Liver (tissue), 9 donors: ENCODE data around the gene RGS10. TPM values are rescaled to one million over a fixed set of nuclear protein-coding genes. Genes with fewer than 3 reads are reported as not detected.

Experiments
- DNase-seq: peaks from one replicate; pipeline ENCODE4 v3.0.0-alpha.2; 2017; ENCODE audit warnings: low spot score
- H3K27ac ChIP-seq, 2 donors: one replicate each; pipeline ENCODE4 v1.7.0; 2013; ENCODE audit warnings: inconsistent platforms in 2 of 2, low read length in 2 of 2, control low read depth in 1 of 2, low read depth in 1 of 2, mild to moderate bottlenecking in 1 of 2
- H3K27me3 ChIP-seq, 4 donors: one replicate each; pipeline versions ENCODE4 v1.6.1 to v1.7.0; 2013; ENCODE audit warnings: low read length in 3 of 4, inconsistent platforms in 1 of 4, mild to moderate bottlenecking in 1 of 4, moderate library complexity in 1 of 4; ENCODE audit not compliant: control insufficient read depth in 4 of 4, insufficient read depth in 4 of 4
- H3K36me3 ChIP-seq, 4 donors: one replicate each; pipeline versions ENCODE4 v1.6.1 to v1.7.0; 2013; ENCODE audit warnings: low read length in 3 of 4, mild to moderate bottlenecking in 3 of 4, low read depth in 1 of 4, moderate library complexity in 1 of 4; ENCODE audit not compliant: control insufficient read depth in 4 of 4, insufficient read depth in 3 of 4
- H3K4me1 ChIP-seq, 4 donors: one replicate each; pipeline versions ENCODE4 v1.6.1 to v1.7.0; 2013; ENCODE audit warnings: low read length in 3 of 4, mild to moderate bottlenecking in 3 of 4, moderate library complexity in 1 of 4; ENCODE audit not compliant: control insufficient read depth in 4 of 4, insufficient read depth in 4 of 4
- H3K4me3 ChIP-seq, 3 donors: one replicate each; pipeline versions ENCODE4 v1.6.1 to v1.7.0; 2013; ENCODE audit warnings: low read length in 3 of 3, control low read depth in 1 of 3, low read depth in 1 of 3, mild to moderate bottlenecking in 1 of 3
- H3K9ac ChIP-seq, 2 donors: one replicate each; pipeline ENCODE4 v1.7.0; 2013; ENCODE audit warnings: low read length in 2 of 2, mild to moderate bottlenecking in 2 of 2, moderate library complexity in 2 of 2, control low read depth in 1 of 2, low read depth in 1 of 2
- H3K9me3 ChIP-seq, 4 donors: one replicate each; pipeline versions ENCODE4 v1.6.1 to v1.7.0; 2013; ENCODE audit warnings: low read length in 3 of 4; ENCODE audit not compliant: control insufficient read depth in 4 of 4
- EGR1 ChIP-seq, 2 donors: IDR thresholded peaks; 2 replicates each; pipeline ENCODE4 v1.6.1; 2016 to 2018; ENCODE audit warnings: antibody characterized with exemption in 2 of 2, low read depth in 2 of 2
- FOXA1 ChIP-seq: IDR thresholded peaks from 2 replicates; pipeline ENCODE4 v1.6.1; 2016; ENCODE audit warnings: antibody characterized with exemption
- FOXA2 ChIP-seq: IDR thresholded peaks from 2 replicates; pipeline ENCODE4 v1.6.1; 2016; ENCODE audit warnings: antibody characterized with exemption
- GABPA ChIP-seq, 2 donors: IDR thresholded peaks in 1 of 2; conservative IDR thresholded peaks in 1 of 2; 2 replicates each; pipeline ENCODE4 v1.6.1; 2016; ENCODE audit warnings: antibody characterized with exemption in 2 of 2, mild to moderate bottlenecking in 1 of 2, moderate library complexity in 1 of 2
- HNF4A ChIP-seq, 2 donors: conservative IDR thresholded peaks; 2 replicates each; pipeline ENCODE4 v1.6.1; 2016; ENCODE audit warnings: antibody characterized with exemption in 2 of 2, mild to moderate bottlenecking in 2 of 2
- HNF4G ChIP-seq: IDR thresholded peaks from 2 replicates; pipeline ENCODE4 v1.6.1; 2016; ENCODE audit warnings: antibody characterized with exemption
- JUND ChIP-seq, 2 donors: IDR thresholded peaks; 2 replicates each; pipeline ENCODE4 v1.6.1; 2016; ENCODE audit warnings: antibody characterized with exemption in 2 of 2
- NR2F2 ChIP-seq: IDR thresholded peaks from 2 replicates; pipeline ENCODE4 v1.6.1; 2016; ENCODE audit warnings: antibody characterized with exemption
- RAD21 ChIP-seq, 2 donors: IDR thresholded peaks; 2 replicates each; pipeline ENCODE4 v1.6.1; 2016; ENCODE audit warnings: antibody characterized with exemption in 2 of 2, mild to moderate bottlenecking in 2 of 2
- RXRA ChIP-seq, 2 donors: IDR thresholded peaks; 2 replicates each; pipeline ENCODE4 v1.6.1; 2017 to 2018; ENCODE audit warnings: antibody characterized with exemption in 2 of 2, mild to moderate bottlenecking in 1 of 2
- SP1 ChIP-seq: IDR thresholded peaks from 2 replicates; pipeline ENCODE4 v1.6.1; 2018; ENCODE audit warnings: antibody characterized with exemption, mild to moderate bottlenecking
- TAF1 ChIP-seq: conservative IDR thresholded peaks from 2 replicates; pipeline ENCODE4 v1.6.1; 2016; ENCODE audit warnings: antibody characterized with exemption, mild to moderate bottlenecking
- YY1 ChIP-seq: IDR thresholded peaks from 2 replicates; pipeline ENCODE4 v1.6.1; 2016; ENCODE audit warnings: antibody characterized with exemption, mild to moderate bottlenecking
- WGBS: extraction: QIAGEN DNeasy Blood & Tissue Kit; methylation state at CpG from one replicate; pipeline ENCODE4 v1.1.7; 2013; 5-methylcytosine and 5-hydroxymethylcytosine counted together
- polyA plus RNA-seq, 2 donors: library from polyadenylated mRNA; stranded (reverse) in 1 of 2; unstranded in 1 of 2; fragments of 200-250 nt in 1 of 2; fragments of >200 nt in 1 of 2; fragmentation: Nextera tagmentation in 1 of 2; extraction: Ambion mirVana in 1 of 2; gene quantifications; one replicate each; pipeline versions ENCODE4 v1.2.1 to v1.2.3, GENCODE V29; 2013 to 2015
- total RNA-seq, 2 donors: library from RNA; depleted of rRNA; stranded (reverse); fragments of >200 nt; gene quantifications; one replicate each; pipeline ENCODE4 v1.2.3, GENCODE V29; 2014
- TF ChIP-seq, protein P1 (sequence below): IDR thresholded peaks from 2 replicates; pipeline ENCODE4 v1.6.1; 2016; ENCODE audit warnings: antibody characterized with exemption
- TF ChIP-seq, protein P2 (sequence below): fragments of 150-350 bp; IDR thresholded peaks from 2 replicates; pipeline ENCODE4 v1.5.1; 2017; ENCODE audit warnings: improper control_type of control experiment, low read depth, low read length; ENCODE audit not compliant: missing input control
- TF ChIP-seq, protein P3 (sequence below): IDR thresholded peaks from 2 replicates; pipeline ENCODE4 v1.6.1; 2016; ENCODE audit warnings: antibody characterized with exemption
- TF ChIP-seq, protein P4 (sequence below): IDR thresholded peaks from 2 replicates; pipeline ENCODE4 v1.6.1; 2016; ENCODE audit warnings: antibody characterized with exemption, mild to moderate bottlenecking
- TF ChIP-seq, protein P5 (sequence below): IDR thresholded peaks from 2 replicates; pipeline ENCODE4 v1.6.1; 2016; ENCODE audit warnings: antibody characterized with exemption
- donor health status: healthy.
- donor health status: healthy.
- donor health status: healthy.
- donor health status: healthy.
- donor health status: healthy.

The RGS10 gene
- total and polyA plus RNA-seq, 4 donors, result 1.8 to 51.9 (median 2.2) TPM

DNA sequence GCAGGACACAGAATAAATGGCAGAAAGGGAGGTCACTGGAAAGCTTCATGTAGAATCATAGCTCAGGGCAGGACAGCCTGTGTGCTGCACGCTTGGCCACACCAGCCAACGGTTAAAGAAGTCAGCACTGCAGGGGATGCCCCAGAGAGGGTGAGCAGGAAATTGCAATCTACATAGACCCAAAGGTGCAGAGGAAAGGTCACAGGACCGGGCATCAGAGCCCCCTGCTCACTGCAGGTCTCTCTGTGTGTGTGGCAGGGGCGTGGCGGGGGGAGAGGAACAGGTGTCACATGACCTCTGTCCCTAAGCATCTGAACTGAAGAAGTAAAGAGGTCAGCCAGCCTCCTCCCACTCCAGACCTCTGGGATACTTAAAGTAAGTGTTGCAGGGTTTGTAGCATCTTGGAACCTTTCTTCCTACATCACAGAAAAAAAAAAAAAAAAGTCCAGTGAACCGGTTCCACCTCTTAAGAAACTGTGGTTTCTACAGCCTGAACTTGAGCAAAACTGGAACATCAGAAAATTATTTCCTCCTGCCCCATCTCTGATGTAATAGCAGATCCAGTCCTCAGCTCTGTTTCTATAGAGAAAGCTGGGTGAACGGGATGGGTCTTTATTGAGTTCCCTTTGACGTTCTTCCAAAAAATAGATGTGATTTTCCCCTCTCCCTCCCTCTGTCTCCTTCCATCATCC is 64.3 kb downstream of the RGS10 start:
- H3K9ac ChIP-seq, result no peak overlapping the region
- H3K4me3 ChIP-seq, result no peak overlapping the region
- H3K4me1 ChIP-seq, result no peaks in the 10 kb centered on the region
- H3K9me3 ChIP-seq, result no peaks in the 10 kb centered on the region
- TF ChIP-seq HNF4G (no peak), RAD21 (IDR thresholded peaks at IDR 0.05) (no peak)
- no peak for DNase-seq
- H3K27me3 ChIP-seq, result peaks cover 0 to 4% (median 1%) of the 10 kb centered on the region in 4 donors
- no peak overlapping the region for H3K27ac ChIP-seq
- no peaks in the 10 kb centered on the region for H3K36me3 ChIP-seq
- WGBS, result 47% methylated on average over 8 of the region's 8 CpGs

DNA sequence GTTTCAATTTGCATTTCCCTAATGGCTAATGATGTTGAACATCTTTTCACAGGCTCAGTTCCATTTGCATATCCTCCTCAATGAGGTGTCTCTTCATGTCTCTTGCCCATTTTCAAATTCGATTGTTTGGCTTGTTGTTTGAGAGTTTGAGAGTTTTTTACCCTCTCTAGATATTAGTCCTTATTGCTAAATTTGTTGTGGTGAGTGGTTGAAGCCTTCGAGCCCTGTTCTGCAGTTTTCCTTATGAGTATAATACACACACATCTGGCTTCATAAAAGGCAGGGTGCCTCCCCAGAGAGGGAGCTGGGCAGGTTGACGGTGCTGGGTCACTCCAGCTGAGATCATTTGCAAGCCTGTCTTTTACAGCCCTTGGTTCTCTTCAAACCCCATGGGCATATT is 65.1 kb downstream of the RGS10 start:
- Histone ChIP-seq H3K9ac (no peak overlapping the region), H3K27ac (no peak overlapping the region), H3K36me3 (no peaks in the 10 kb centered on the region), H3K27me3 (peaks cover 0 to 4% (median 1%) of the 10 kb centered on the region in 4 donors), H3K4me1 (no peaks in the 10 kb centered on the region), H3K4me3 (no peak overlapping the region), H3K9me3 (no peaks in the 10 kb centered on the region)
- no peak for DNase-seq
- 64% methylated on average over 3 of the region's 3 CpGs for WGBS
- TF ChIP-seq YY1, result no peak
- no peak for TF ChIP-seq FOXA2

DNA sequence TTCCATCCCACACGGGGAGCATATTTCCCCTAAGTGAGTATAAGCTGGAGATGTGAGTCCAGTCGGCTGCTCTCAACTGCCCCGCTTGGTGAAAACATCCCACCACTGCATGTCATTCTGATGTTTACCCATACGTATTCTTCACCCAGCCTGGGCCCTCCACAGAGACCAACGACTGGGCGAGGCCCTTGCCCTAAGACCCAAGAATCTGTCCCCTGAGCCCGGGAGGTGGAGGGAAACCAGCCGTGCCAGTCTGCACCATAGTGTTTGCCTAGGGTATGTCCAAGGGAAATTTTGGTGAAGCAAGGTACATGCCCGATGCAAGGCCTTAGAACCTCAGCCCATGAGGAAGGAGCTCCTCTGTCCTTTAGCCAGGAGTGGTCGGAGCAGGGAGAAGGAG is 67.9 kb downstream of the RGS10 start:
- no peaks in the 10 kb centered on the region for H3K4me1 ChIP-seq
- no peak overlapping the region for H3K4me3 ChIP-seq
- no peak overlapping the region for H3K27ac ChIP-seq
- TF ChIP-seq RAD21 (IDR thresholded peaks at IDR 0.05) (no peak), FOXA2 (no peak), JUND (IDR thresholded peaks at IDR 0.05) (no peak), HNF4A (conservative IDR thresholded peaks at IDR 0.05) (no peak), GABPA (IDR thresholded peaks at IDR 0.05 in 1 of 2, conservative IDR thresholded peaks at IDR 0.05 in 1 of 2) (no peak), RXRA (IDR thresholded peaks at IDR 0.05) (no peak), NR2F2 (no peak), SP1 (no peak), HNF4G (no peak), TAF1 (no peak), YY1 (no peak), FOXA1 (no peak), EGR1 (IDR thresholded peaks at IDR 0.05; ENCODE audit: low read depth in 2 of 2) (no peak)
- TF ChIP-seq, protein P1, sequence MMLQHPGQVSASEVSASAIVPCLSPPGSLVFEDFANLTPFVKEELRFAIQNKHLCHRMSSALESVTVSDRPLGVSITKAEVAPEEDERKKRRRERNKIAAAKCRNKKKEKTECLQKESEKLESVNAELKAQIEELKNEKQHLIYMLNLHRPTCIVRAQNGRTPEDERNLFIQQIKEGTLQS, result no peak
- TF ChIP-seq, protein P2, sequence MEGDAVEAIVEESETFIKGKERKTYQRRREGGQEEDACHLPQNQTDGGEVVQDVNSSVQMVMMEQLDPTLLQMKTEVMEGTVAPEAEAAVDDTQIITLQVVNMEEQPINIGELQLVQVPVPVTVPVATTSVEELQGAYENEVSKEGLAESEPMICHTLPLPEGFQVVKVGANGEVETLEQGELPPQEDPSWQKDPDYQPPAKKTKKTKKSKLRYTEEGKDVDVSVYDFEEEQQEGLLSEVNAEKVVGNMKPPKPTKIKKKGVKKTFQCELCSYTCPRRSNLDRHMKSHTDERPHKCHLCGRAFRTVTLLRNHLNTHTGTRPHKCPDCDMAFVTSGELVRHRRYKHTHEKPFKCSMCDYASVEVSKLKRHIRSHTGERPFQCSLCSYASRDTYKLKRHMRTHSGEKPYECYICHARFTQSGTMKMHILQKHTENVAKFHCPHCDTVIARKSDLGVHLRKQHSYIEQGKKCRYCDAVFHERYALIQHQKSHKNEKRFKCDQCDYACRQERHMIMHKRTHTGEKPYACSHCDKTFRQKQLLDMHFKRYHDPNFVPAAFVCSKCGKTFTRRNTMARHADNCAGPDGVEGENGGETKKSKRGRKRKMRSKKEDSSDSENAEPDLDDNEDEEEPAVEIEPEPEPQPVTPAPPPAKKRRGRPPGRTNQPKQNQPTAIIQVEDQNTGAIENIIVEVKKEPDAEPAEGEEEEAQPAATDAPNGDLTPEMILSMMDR, result no peak
- TF ChIP-seq, protein P3, sequence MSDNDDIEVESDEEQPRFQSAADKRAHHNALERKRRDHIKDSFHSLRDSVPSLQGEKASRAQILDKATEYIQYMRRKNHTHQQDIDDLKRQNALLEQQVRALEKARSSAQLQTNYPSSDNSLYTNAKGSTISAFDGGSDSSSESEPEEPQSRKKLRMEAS, result no peak
- TF ChIP-seq, protein P4, sequence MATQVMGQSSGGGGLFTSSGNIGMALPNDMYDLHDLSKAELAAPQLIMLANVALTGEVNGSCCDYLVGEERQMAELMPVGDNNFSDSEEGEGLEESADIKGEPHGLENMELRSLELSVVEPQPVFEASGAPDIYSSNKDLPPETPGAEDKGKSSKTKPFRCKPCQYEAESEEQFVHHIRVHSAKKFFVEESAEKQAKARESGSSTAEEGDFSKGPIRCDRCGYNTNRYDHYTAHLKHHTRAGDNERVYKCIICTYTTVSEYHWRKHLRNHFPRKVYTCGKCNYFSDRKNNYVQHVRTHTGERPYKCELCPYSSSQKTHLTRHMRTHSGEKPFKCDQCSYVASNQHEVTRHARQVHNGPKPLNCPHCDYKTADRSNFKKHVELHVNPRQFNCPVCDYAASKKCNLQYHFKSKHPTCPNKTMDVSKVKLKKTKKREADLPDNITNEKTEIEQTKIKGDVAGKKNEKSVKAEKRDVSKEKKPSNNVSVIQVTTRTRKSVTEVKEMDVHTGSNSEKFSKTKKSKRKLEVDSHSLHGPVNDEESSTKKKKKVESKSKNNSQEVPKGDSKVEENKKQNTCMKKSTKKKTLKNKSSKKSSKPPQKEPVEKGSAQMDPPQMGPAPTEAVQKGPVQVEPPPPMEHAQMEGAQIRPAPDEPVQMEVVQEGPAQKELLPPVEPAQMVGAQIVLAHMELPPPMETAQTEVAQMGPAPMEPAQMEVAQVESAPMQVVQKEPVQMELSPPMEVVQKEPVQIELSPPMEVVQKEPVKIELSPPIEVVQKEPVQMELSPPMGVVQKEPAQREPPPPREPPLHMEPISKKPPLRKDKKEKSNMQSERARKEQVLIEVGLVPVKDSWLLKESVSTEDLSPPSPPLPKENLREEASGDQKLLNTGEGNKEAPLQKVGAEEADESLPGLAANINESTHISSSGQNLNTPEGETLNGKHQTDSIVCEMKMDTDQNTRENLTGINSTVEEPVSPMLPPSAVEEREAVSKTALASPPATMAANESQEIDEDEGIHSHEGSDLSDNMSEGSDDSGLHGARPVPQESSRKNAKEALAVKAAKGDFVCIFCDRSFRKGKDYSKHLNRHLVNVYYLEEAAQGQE, result no peak
- TF ChIP-seq, protein P5, sequence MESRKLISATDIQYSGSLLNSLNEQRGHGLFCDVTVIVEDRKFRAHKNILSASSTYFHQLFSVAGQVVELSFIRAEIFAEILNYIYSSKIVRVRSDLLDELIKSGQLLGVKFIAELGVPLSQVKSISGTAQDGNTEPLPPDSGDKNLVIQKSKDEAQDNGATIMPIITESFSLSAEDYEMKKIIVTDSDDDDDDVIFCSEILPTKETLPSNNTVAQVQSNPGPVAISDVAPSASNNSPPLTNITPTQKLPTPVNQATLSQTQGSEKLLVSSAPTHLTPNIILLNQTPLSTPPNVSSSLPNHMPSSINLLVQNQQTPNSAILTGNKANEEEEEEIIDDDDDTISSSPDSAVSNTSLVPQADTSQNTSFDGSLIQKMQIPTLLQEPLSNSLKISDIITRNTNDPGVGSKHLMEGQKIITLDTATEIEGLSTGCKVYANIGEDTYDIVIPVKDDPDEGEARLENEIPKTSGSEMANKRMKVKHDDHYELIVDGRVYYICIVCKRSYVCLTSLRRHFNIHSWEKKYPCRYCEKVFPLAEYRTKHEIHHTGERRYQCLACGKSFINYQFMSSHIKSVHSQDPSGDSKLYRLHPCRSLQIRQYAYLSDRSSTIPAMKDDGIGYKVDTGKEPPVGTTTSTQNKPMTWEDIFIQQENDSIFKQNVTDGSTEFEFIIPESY, result no peak
- peaks cover 0 to 4% (median 0%) of the 10 kb centered on the region in 4 donors for H3K27me3 ChIP-seq
- no peak overlapping the region for H3K9ac ChIP-seq
- 86% methylated on average over 10 of the region's 10 CpGs for WGBS
- no peaks in the 10 kb centered on the region for H3K36me3 ChIP-seq
- H3K9me3 ChIP-seq, result no peaks in the 10 kb centered on the region
- DNase-seq, result no peak
